HepG2 (cell line): ENCODE measurements around the gene STON1. TPM values are rescaled to one million over a fixed set of nuclear protein-coding genes. Genes with fewer than 3 reads are reported as not detected.

Experiments used
- ATAC-seq: fragments of 200-7000 bp; cut with Tn5 transposase; 3 replicates; pipeline ENCODE4 v1.9.1; 2020; ENCODE audit warnings: mild to moderate bottlenecking, moderate library complexity
- BruUV-seq: library from RNA; stranded (reverse); fragments of 400-500 nt; replicated peaks from 2 replicates; lab custom pipeline; 2021; lab: Mats Ljungman, UMichigan
- CTCF ChIA-PET: fragments of 300-600 bp; formaldehyde crosslinking; extraction: SDS; loops from one replicate; lab custom pipeline; 2021; ENCODE audit warnings: low total read pairs, inconsistent platforms, low intra/inter-chr PET ratio; lab: Yijun Ruan, JAX
- POLR2A ChIA-PET: fragments of 350-600 bp; sonication (Branson Sonifier 250); formaldehyde crosslinking; loops from one replicate; lab custom pipeline; 2020; ENCODE audit warnings: antibody characterized with exemption, inconsistent platforms; lab: Yijun Ruan, JAX
- DNase-seq: peaks from one replicate; pipeline ENCODE4 v3.0.0-alpha.2; 2015; ENCODE audit warnings: low spot score
- FAIRE-seq: peaks from 3 replicates; lab custom pipeline; 2011; peaks lifted over from hg19 to GRCh38; lab: Jason Lieb, UNC
- H2AFZ ChIP-seq: one replicate; pipeline ENCODE4 v1.6.1; 2011; ENCODE audit warnings: low read length, inconsistent platforms
- H3K27ac ChIP-seq: fragments of 300-600 bp; 3 replicates; pipeline ENCODE4 v1.8.0; 2011; ENCODE audit warnings: mixed run types, mild to moderate bottlenecking, mixed read lengths, low read length, inconsistent platforms; ENCODE audit not compliant: insufficient read depth; ENCODE audit errors: extremely low read length
- H3K27me3 ChIP-seq, 2 experiments: fragments of 200-600 bp in 1 of 2; 2 replicates in 1 of 2; 3 replicates in 1 of 2; pipeline versions ENCODE4 v1.6.0 to v1.8.0; 2011; ENCODE audit warnings: low read length in 2 of 2, mild to moderate bottlenecking in 2 of 2, moderate library complexity in 2 of 2, inconsistent platforms in 1 of 2; ENCODE audit not compliant: insufficient read depth in 2 of 2, control insufficient read depth in 1 of 2
- H3K36me3 ChIP-seq, 2 experiments: fragments of 200-600 bp in 1 of 2; replicated peaks in 1 of 2; 2 replicates in 1 of 2; 3 replicates in 1 of 2; pipeline versions ENCODE4 v1.5.1 to v1.8.0; 2011; ENCODE audit warnings: low read length in 2 of 2, inconsistent platforms in 1 of 2; ENCODE audit not compliant: insufficient read depth in 2 of 2, control insufficient read depth in 1 of 2
- H3K4me1 ChIP-seq: 2 replicates; pipeline ENCODE4 v1.5.1; 2012; ENCODE audit warnings: low read length, inconsistent platforms; ENCODE audit not compliant: insufficient read depth
- H3K4me2 ChIP-seq: 2 replicates; pipeline ENCODE4 v1.6.0; 2011; ENCODE audit warnings: low read depth, low read length, inconsistent platforms
- H3K4me3 ChIP-seq, 3 experiments: fragments of 200-600 bp in 1 of 3; sonication (generic), shearing (Covaris generic) in 1 of 3; replicated peaks in 1 of 3; 2 replicates each; pipeline ENCODE4 v1.5.1; 2011 to 2016; ENCODE audit warnings: low read length in 3 of 3, inconsistent platforms in 2 of 3, low read depth in 2 of 3, mild to moderate bottlenecking in 2 of 3, control low read depth in 1 of 3, mixed read lengths in 1 of 3; ENCODE audit not compliant: insufficient read depth in 1 of 3
- H3K79me2 ChIP-seq: one replicate; pipeline ENCODE4 v1.6.1; 2011; ENCODE audit warnings: low read length, inconsistent platforms; ENCODE audit not compliant: insufficient read depth
- H3K9ac ChIP-seq: 2 replicates; pipeline ENCODE4 v1.6.0; 2011; ENCODE audit warnings: mild to moderate bottlenecking, low read depth, low read length, inconsistent platforms; ENCODE audit not compliant: insufficient read depth
- H3K9me3 ChIP-seq: 2 replicates; pipeline ENCODE4 v1.5.1; 2012; ENCODE audit warnings: mild to moderate bottlenecking, low read length
- H4K20me1 ChIP-seq: 2 replicates; pipeline ENCODE4 v1.6.0; 2011; ENCODE audit warnings: inconsistent platforms, mild to moderate bottlenecking, low read length, moderate library complexity; ENCODE audit not compliant: insufficient read depth
- AGO2 ChIP-seq: fragments of 200-400 bp; formaldehyde crosslinking; optimal IDR thresholded peaks from 2 replicates; pipeline ENCODE3; 2017; ENCODE audit warnings: mild to moderate bottlenecking, low read depth, low read length, moderate library complexity
- DMAP1 ChIP-seq: IDR thresholded peaks from 2 replicates; pipeline ENCODE4 v1.6.1; 2016
- HES4 ChIP-seq: sonication (generic); formaldehyde crosslinking; IDR thresholded peaks from 2 replicates; pipeline ENCODE4 v1.9.0; 2021; ENCODE audit warnings: mild to moderate bottlenecking, missing genetic modification reagents, borderline replicate concordance
- KMT2A ChIP-seq: sonication (generic); formaldehyde crosslinking; IDR thresholded peaks from 2 replicates; pipeline ENCODE4 v1.4.0; 2020; ENCODE audit warnings: missing genetic modification reagents
- MAZ ChIP-seq, 2 experiments: sonication (generic) in 1 of 2; formaldehyde crosslinking in 1 of 2; IDR thresholded peaks; 2 replicates each; pipeline versions ENCODE4 v1.5.0 to v1.6.1; 2012 to 2020; ENCODE audit warnings: low read depth in 2 of 2, mild to moderate bottlenecking in 2 of 2, borderline replicate concordance in 1 of 2, improper control_type of control experiment in 1 of 2, low read length in 1 of 2, missing genetic modification reagents in 1 of 2, moderate library complexity in 1 of 2
- NFE2 ChIP-seq: sonication (generic); formaldehyde crosslinking; IDR thresholded peaks from 2 replicates; pipeline ENCODE4 v1.4.0; 2020; ENCODE audit warnings: missing genetic modification reagents
- NR2F2 ChIP-seq: IDR thresholded peaks from 2 replicates; pipeline ENCODE4 v1.6.1; 2012; ENCODE audit warnings: low read depth, inconsistent platforms, borderline replicate concordance
- PLRG1 ChIP-seq: fragments of 450-650 bp; conservative IDR thresholded peaks from 2 replicates; pipeline ENCODE4 v1.6.1; 2016
- STAT5B ChIP-seq: sonication (generic); formaldehyde crosslinking; IDR thresholded peaks from 2 replicates; pipeline ENCODE4 v1.4.0; 2020; ENCODE audit warnings: missing genetic modification reagents
- ZFP90 ChIP-seq: sonication (generic); formaldehyde crosslinking; IDR thresholded peaks from 2 replicates; pipeline ENCODE4 v1.8.0; 2022; ENCODE audit warnings: missing genetic modification reagents, mild to moderate bottlenecking, inconsistent platforms, borderline replicate concordance
- ZNF274 ChIP-seq: sonication (generic); formaldehyde crosslinking; IDR thresholded peaks from 2 replicates; pipeline ENCODE4 v1.5.1; 2020; ENCODE audit warnings: mild to moderate bottlenecking, missing genetic modification reagents
- ZNF557 ChIP-seq: sonication (generic); formaldehyde crosslinking; IDR thresholded peaks from 2 replicates; pipeline ENCODE4 v1.4.0; 2020; ENCODE audit warnings: missing genetic modification reagents
- ZNF619 ChIP-seq: sonication (generic); formaldehyde crosslinking; IDR thresholded peaks from 2 replicates; pipeline ENCODE4 v1.4.0; 2020; ENCODE audit warnings: mild to moderate bottlenecking, missing genetic modification reagents
- ZSCAN22 ChIP-seq: sonication (generic); formaldehyde crosslinking; IDR thresholded peaks from 2 replicates; pipeline ENCODE4 v1.4.0; 2020; ENCODE audit warnings: mild to moderate bottlenecking, missing genetic modification reagents
- WGBS: methylation state at CpG from one replicate; pipeline ENCODE4 v1.1.6; 2017; ENCODE audit warnings: low lambda C conversion rate; 5-methylcytosine and 5-hydroxymethylcytosine counted together
- in situ Hi-C: cut with HindIII; loops from 2 replicates; pipeline ENCODE4 v1.10.0; 2017; ENCODE audit warnings: low pct_unique_long_range_greater_than_20kb; ENCODE audit not compliant: extremely low pct_ligation_motif_present
- intact Hi-C: fragments of 100-400 bp; cut with micrococcal nuclease; formaldehyde crosslinking; loops from one replicate; pipeline ENCODE4 v1.10.0; 2022; ENCODE audit not compliant: unreplicated experiment
- polyA plus RNA-seq, 8 experiments: library from polyadenylated mRNA; depleted of rRNA in 3 of 8; stranded (reverse) in 7 of 8; unstranded in 1 of 8; fragments of >200 nt; fragmentation: Illumina TruSeq in 4 of 8; extraction: Trizol in 4 of 8; gene quantifications; 2 replicates each; pipeline versions ENCODE4 v1.2.1 to v1.2.3, GENCODE V29; 2011 to 2016; ENCODE audit warnings: low read depth in 4 of 8, missing spikeins in 1 of 8, mixed read lengths in 1 of 8; ENCODE audit not compliant: insufficient read depth in 1 of 8
- total RNA-seq, 5 experiments: library from RNA; depleted of rRNA; stranded (reverse); fragments of >200 nt; fragmentation: Illumina TruSeq; extraction: Trizol; gene quantifications; 2 replicates each; pipeline ENCODE4 v1.2.3, GENCODE V29; 2016; ENCODE audit warnings: low read depth in 1 of 5
- TF ChIP-seq, protein P1 (sequence below), 2 experiments: IDR thresholded peaks; 2 replicates each; pipeline ENCODE4 v1.6.1; 2011 to 2012; ENCODE audit warnings: low read length in 2 of 2, borderline replicate concordance in 1 of 2, low read depth in 1 of 2, mild to moderate bottlenecking in 1 of 2, moderate library complexity in 1 of 2
- TF ChIP-seq, protein P2 (sequence below): sonication (generic); formaldehyde crosslinking; IDR thresholded peaks from 2 replicates; pipeline ENCODE4 v1.5.1; 2020; ENCODE audit warnings: mild to moderate bottlenecking, missing genetic modification reagents, moderate library complexity

Gene STON1
- total and polyA plus RNA-seq, 2 of the 13 experiments (the other 11 are each of a cell fraction or from before 2014, with no cell fraction given): 0.09 to 0.28 TPM

DNA sequence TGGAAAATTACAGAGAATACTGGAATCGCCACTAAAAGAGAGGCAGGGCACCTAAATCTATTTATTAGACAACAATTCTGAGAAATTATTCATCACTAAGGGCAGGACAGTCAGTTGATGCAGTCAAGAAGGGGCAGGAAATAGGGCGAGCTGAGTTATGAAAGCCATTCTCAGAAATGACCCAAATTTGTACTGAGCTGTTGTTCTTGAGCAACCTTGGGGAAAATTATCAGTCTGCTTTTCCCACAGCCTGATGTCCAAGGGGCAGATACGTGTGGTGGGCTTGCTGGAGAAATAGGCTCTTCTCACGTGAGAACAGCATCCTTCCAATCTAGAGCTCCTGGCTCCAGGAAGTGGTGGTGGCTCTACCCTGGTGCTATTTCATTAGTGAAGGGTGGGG, 38.6 kb downstream of the STON1 start:
- ChIA-PET CTCF (no interaction called here), POLR2A (no interaction called here)
- in situ Hi-C loops (no loop called here), intact Hi-C loops (no loop called here)
- Histone ChIP-seq H2AFZ (no peak overlapping the region), H3K36me3 (no peaks in the 10 kb centered on the region), H4K20me1 (no peaks in the 10 kb centered on the region), H3K4me2 (no peak overlapping the region), H3K27me3 (no peaks in the 10 kb centered on the region), H3K79me2 (no peaks in the 10 kb centered on the region), H3K9ac (no peak overlapping the region), H3K9me3 (no peaks in the 10 kb centered on the region), H3K4me1 (peaks cover 12% of the 10 kb centered on the region), H3K27ac (no peak overlapping the region), H3K4me3 (no peak overlapping the region)
- TF ChIP-seq, protein P1, sequence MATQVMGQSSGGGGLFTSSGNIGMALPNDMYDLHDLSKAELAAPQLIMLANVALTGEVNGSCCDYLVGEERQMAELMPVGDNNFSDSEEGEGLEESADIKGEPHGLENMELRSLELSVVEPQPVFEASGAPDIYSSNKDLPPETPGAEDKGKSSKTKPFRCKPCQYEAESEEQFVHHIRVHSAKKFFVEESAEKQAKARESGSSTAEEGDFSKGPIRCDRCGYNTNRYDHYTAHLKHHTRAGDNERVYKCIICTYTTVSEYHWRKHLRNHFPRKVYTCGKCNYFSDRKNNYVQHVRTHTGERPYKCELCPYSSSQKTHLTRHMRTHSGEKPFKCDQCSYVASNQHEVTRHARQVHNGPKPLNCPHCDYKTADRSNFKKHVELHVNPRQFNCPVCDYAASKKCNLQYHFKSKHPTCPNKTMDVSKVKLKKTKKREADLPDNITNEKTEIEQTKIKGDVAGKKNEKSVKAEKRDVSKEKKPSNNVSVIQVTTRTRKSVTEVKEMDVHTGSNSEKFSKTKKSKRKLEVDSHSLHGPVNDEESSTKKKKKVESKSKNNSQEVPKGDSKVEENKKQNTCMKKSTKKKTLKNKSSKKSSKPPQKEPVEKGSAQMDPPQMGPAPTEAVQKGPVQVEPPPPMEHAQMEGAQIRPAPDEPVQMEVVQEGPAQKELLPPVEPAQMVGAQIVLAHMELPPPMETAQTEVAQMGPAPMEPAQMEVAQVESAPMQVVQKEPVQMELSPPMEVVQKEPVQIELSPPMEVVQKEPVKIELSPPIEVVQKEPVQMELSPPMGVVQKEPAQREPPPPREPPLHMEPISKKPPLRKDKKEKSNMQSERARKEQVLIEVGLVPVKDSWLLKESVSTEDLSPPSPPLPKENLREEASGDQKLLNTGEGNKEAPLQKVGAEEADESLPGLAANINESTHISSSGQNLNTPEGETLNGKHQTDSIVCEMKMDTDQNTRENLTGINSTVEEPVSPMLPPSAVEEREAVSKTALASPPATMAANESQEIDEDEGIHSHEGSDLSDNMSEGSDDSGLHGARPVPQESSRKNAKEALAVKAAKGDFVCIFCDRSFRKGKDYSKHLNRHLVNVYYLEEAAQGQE (IDR thresholded peaks at IDR 0.05; ENCODE audit: borderline replicate concordance in 1 of 2, low read depth in 1 of 2, low read length in 2 of 2): no peak
- TF ChIP-seq NR2F2 (no peak), ZNF274 (CRISPR knock-in tag) (no peak), AGO2 (no peak), PLRG1 (no peak), MAZ (IDR thresholded peaks at IDR 0.05; ENCODE audit: borderline replicate concordance, low read depth, low read length) (no peak), MAZ (CRISPR knock-in tag; IDR thresholded peaks at IDR 0.05; ENCODE audit: low read depth) (no peak), ZNF557 (CRISPR knock-in tag) (no peak), ZSCAN22 (CRISPR knock-in tag) (no peak), ZNF619 (CRISPR knock-in tag) (no peak), HES4 (CRISPR knock-in tag) (no peak), KMT2A (CRISPR knock-in tag) (no peak), STAT5B (CRISPR knock-in tag) (no peak), ZFP90 (no peak), DMAP1 (CRISPR knock-in tag) (no peak), NFE2 (no peak)
- TF ChIP-seq, protein P2, sequence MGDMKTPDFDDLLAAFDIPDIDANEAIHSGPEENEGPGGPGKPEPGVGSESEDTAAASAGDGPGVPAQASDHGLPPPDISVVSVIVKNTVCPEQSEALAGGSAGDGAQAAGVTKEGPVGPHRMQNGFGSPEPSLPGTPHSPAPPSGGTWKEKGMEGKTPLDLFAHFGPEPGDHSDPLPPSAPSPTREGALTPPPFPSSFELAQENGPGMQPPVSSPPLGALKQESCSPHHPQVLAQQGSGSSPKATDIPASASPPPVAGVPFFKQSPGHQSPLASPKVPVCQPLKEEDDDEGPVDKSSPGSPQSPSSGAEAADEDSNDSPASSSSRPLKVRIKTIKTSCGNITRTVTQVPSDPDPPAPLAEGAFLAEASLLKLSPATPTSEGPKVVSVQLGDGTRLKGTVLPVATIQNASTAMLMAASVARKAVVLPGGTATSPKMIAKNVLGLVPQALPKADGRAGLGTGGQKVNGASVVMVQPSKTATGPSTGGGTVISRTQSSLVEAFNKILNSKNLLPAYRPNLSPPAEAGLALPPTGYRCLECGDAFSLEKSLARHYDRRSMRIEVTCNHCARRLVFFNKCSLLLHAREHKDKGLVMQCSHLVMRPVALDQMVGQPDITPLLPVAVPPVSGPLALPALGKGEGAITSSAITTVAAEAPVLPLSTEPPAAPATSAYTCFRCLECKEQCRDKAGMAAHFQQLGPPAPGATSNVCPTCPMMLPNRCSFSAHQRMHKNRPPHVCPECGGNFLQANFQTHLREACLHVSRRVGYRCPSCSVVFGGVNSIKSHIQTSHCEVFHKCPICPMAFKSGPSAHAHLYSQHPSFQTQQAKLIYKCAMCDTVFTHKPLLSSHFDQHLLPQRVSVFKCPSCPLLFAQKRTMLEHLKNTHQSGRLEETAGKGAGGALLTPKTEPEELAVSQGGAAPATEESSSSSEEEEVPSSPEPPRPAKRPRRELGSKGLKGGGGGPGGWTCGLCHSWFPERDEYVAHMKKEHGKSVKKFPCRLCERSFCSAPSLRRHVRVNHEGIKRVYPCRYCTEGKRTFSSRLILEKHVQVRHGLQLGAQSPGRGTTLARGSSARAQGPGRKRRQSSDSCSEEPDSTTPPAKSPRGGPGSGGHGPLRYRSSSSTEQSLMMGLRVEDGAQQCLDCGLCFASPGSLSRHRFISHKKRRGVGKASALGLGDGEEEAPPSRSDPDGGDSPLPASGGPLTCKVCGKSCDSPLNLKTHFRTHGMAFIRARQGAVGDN (CRISPR knock-in tag): no peak
- FAIRE-seq (no peak), DNase-seq (no peak), ATAC-seq (no peak)
- no TSS peak for BruUV-seq
- 25% methylated on average over 4 of the region's 4 CpGs for WGBS
